ENCODE measurements around the gene FAM171A1.

Gene FAM171A1

GRCh38 chr10:15168786-15169554, 202.1 kb downstream of the FAM171A1 start:
- peak; percentile 83 for DNase-seq (ENCODE audit: low read depth)

GRCh38 chr10:15168291-15168785, 202.8 kb downstream of the FAM171A1 start, which contains the start of gene NMT2:
TSS of gene NMT2 (minus strand) at chr10:15168693. CDS start at chr10:15168612, 81 bp downstream.
- DNase-seq (ENCODE audit: low read depth), result peak; percentile 70

- peak; percentile 24 for DNase-seq (ENCODE audit: low read depth)
Observed at GRCh38 chr10:15167411-15168290, 203.4 kb downstream of the FAM171A1 start.

GRCh38 chr10:15166325-15166724, 204.8 kb downstream of the FAM171A1 start:
- no peak for DNase-seq (ENCODE audit: low read depth)

- DNase-seq (ENCODE audit: low read depth), result no peak
Observed at GRCh38 chr10:15163253-15163828, 207.7 kb downstream of the FAM171A1 start.
